ENCODE data around the gene RFLNA.
A peak's percentile ranks its signal among the peaks of the same experiment; 100 is the strongest.

Gene RFLNA

DNA sequence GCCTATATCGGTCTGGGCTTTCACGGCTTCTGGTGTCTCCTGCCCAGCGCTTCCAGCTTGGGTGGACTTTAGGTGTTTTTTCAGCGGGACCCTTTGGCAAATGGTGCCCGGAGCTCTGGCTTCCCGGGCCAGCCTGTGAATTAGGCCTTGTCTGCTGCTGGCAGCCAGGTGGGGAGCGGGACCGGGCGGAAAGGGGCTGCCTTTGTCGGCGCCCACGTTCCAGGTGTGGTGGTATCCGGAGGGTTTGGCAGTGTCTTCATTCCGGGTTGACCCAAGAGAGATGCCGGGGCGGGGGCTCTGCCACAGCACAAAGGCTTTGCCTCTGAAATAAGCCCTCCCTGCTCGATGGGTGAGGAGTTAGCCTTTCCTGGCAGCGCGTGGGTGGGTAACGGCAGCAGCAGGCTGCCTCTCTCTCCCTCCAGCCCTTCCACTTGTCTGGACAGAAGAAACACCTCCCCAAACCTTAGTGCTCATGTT lies 9.5 kb downstream of the RFLNA start:
- DNase-seq: no peak

DNA sequence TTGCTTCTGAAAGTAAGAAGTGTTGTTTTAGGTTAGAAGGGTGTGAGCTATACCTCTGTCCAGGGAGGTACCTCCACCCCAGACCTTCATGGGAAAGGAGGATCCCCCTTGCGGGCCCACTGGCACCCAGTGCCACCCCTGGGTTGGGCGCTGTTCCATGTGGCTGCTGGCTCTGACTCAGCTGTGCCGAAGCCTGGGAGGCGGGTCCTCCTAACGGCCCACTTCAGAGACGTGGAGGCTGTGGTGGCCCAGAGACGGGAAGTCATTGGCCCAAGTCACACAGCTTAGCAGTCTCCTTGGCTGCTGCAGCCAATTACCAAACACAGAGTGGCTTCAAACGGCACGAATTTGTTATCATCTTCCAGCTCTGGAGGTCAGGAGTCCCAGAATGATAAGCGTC lies 10.2 kb downstream of the RFLNA start:
- DNase-seq: no peak

DNA sequence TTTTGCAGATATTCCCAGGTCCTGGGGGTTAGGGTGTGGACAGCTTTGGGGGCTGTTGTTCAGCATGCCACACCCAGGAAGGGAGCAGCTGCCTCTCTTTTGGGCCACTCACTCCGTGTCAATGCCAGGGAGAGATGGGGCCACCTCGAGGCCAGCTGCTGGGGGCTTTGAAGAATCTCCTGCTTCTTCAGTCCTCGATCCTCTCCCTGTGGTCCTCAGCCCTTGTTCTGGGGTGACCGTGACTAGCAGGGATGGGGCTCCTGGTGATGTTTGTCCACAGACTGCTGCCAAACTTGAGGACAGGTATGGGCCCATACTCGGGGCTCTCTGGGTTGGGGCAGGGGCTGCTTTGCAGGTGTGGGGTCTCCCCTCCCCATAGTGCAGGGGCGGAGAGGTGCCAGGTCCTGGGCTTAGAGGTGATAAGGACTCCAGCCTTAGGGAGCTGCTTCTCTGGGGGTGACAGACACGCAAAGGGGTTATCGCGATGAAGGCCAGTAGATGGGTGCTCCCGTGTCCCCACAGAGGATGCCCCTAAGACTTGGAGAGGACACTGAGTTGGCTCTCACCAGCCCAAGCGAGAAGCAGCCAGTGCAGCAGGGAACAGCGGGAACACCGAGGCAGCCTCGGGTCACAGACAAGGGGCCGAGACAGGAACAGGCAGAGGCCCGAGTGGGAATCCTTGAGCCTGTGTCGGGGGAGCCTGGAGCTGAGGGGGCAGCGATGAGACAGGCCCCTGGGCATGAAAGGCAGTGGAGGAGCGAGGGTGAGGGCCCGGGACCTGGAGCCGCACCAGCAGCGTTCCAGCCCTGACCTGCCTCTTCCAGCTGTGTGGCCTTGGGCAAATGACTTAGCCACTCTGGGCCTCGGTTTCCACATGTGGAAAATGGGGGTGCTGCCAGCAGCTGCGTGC lies 11.1 kb downstream of the RFLNA start:
- no peak for DNase-seq

DNA sequence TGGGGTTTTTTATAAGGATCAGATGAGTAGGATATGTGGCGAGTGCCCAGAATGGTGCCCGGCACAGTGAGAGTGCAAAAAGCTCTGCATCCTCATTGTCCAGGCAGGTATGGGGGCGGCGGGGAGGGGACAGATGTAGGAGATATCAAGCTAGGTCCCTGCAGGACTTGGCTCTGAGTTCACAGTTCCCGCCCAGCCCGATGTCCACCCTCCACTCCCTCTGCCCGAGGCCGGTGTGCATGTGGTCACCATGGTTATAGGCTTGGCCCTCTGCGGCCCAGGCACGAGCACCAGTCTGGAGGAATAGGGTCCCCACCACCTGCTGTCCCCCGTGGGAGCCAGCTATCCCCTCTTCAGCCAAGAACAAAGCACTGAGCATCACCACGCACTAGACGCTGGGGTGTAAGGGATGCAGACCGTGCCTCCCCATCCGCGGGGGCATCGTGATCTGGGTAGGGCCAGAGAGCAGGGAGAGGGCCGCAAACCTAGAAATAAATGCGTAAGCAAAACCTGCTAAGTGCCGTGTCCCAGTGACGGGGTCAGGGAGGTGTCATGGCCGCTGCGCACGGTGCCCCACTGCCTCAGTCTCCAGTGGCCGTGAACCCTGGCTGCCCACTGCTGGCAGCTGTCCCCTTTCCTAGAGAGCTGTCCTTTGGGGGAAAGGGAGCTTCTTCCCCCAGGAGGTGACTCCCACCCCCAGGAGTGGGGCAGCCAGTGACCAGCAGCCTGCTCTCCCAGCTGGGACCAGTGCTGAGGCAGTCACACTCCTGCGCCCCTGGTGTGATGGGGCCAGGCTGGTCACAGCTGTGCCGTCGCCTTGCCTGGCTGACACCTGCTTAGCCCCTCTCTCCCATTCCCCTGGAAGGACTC lies 12.0 kb downstream of the RFLNA start:
- no peak for DNase-seq

DNA sequence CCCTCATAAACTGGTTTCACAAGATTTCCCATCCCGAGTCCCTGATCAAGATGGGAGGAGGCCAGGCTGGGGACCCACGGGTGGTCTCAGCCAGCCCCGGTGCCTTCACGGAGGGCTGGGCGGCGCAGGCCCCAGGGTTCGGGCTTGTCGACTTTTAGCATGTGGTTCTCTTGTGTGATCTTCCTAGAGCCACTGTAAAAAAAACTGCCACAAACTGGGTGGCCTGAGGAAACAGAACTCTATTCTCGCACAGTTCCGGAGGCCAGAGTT lies 12.6 kb downstream of the RFLNA start:
- no peak for DNase-seq

DNA sequence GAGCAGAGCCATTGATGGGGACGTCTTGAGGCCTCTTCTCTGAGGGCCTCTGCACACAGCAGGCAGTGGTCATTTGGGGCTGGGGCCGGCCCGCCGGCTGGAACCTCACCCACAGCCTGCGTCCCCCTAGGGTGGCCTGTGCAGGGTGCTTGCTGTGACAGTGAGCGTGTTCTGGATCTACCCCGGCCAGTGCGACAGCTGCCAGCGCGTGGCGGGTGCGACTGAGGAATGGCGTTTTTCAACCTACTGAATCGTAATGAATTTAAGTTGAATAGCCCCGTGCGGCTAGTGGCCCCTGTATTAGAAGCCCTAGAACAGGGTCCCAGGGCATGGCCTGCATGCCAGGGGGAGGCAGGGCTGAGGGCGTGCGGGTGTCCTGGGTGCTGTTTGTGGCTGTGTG lies 13.8 kb downstream of the RFLNA start:
- no peak for DNase-seq

DNA sequence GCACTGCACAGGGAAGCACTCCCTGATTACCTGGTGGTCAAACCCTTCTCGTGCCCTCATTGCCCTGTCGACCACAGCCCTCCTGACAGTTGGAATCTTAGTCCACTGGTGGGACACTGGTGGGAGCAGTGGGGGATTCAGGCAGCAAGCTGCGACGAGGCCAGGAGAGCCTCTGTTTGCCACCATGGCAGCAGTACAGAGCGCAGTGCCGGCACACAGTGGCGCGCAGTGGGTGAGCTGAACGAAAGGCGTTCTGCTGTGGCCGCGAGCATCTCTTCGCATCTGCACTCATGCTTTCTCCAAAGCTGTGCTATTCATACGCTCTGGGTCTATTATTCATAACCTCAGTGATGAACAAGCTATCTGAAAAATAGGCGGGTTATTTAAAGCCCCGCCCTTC lies 14.3 kb downstream of the RFLNA start:
- DNase-seq: no peak

DNA sequence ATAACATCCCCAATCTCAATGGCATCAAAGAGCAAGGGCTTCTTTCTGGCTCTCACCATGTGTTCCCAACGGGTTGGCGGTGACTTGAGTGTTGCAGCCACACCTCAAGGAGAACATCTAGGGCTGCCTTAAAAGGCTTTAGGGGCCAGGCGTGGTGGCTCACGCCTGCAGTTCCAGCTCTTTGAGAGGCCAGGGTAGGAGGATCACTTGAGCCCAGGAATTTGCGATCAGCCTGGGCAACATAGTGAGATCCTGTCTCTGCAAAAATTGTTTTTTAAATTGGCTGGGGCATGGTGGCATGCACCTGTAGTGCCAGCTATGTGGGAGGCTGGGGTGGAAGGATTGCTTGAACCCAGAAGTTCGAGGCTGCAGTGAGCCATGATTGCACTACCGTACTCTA lies 14.9 kb downstream of the RFLNA start:
- DNase-seq: no peak

DNA sequence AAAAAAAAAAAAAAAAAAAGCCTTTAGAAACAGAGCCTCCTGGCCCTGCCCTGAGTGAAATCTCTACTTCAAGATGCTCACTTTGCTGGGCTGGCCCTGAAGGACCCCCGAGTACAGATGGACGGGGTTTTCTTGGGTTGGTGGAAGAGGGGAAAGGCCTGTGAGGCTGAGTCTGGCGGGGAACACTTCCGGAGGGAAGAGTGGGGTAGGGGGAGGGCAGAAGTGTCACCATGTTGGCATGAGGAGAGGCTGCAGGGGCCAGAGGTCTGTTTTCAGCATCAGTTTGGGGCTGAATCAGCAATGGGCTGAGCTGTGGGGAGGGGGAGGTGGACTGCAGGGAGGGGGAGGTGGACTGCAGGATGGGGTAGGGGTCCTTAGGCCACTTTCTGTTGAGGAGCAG lies 15.3 kb downstream of the RFLNA start:
- DNase-seq: no peak

DNA sequence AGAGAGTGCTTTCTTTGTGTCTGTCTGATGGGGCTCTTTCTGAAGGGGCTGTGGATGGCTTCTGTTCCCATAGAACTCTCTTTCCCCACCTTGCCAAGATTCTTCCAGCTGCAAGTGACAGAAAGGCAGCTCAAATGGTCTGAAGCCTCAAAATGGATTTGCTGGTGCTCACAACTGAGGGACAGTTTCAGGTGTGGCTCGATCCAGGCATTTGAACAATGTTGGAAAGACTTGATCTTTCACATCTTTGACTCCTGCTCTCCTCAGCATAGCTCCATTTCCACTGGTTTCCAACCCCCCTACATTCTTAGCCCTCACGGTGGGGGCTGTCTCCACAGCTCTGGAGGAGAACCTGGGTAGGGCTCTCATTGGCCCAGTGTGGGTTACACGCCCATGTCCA lies 15.9 kb downstream of the RFLNA start:
- DNase-seq: no peak

DNA sequence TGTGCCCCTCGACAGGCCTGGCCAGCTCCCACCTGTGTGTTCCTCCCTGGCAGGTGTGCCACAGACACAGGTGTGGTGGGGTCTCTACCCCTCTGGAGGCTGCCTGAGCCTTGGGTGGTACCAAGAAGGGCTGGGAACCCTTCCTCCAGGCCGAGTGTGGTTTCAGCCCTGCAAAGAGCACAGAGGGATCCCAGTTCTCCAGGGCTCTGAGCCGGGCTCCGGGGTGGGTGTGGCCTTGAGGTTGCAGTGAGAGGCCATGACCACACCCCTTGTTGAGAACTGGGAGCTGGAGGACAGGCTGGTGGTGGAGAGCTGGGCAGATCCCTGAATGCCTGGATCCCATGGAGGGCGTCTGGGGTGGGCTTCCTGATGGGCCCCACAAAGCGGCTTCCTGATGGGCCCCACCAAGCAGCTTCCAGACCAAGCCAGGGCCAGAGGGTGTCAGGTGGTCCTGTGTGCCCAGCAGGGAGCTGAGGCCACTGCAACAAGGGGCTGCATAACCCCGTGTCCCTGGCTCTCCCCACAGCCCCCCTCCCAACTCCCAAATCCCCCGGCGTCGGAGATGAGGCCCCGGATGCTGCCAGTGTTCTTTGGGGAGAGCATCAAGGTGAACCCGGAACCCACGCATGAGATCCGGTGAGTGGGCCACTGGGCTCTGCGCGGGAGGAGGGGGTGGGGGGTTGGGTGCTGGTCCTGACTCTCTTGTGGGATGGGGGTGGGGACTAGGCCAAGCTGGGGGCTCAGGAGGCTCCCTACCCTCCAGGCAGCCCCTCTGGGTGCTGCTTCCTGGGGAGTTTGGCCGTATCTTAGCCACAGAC lies 16.6 kb downstream of the RFLNA start:
- no peak for DNase-seq

DNA sequence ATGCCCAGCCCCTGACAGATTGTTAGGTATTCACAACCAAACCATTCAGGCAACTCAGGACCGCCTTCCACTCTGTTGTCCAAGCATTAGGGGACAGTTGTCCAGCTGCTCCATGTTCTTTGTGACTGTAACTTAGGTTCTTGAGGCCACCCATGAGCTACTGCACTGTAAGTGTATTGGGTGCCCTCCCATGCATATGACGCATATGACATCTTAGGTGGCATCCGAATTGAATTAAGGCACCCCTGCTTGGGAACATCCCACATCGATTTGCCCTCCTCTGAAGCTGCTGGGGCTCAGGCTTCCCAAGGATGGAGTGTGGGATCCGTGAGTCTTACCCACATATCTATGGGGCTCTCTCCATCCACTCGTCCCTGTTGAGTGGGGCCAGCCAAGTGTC lies 17.7 kb downstream of the RFLNA start:
- no peak for DNase-seq

DNA sequence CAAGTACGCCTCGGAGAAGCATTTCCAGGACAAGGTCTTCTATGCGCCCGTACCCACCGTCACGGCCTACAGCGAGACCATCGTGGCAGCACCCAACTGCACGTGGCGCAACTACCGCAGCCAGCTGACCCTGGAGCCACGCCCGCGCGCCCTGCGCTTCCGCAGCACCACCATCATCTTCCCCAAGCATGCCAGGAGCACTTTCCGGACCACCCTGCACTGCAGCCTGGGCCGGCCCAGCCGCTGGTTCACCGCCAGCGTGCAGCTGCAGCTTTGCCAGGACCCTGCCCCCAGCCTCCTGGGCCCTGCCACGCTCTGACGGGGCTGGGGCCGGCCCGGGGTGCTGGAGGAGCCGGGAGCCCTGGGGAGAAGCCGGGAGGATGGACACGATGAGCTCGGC lies 19.3 kb downstream of the RFLNA start:
- DNase-seq: no peak

DNA sequence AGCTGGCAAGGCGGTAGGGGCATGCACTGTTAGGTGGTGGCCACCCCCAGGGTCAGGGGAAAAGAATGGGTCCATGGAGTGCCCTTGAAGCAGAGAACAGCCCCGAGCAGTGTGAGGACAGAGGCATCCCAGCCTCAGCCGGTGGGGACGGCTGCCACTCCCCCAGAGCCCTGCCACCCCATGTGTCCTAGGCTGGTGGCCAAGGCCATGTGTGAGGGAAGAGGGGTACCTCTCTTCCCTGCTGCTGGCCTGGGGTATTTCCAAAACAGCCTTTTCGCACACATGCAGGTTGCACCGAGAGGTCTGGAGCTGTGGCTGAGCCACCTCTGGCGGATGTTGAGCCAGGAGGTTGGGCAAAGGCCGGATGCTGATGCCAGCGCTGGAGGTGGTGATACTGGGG lies 19.9 kb downstream of the RFLNA start:
- DNase-seq: no peak

DNA sequence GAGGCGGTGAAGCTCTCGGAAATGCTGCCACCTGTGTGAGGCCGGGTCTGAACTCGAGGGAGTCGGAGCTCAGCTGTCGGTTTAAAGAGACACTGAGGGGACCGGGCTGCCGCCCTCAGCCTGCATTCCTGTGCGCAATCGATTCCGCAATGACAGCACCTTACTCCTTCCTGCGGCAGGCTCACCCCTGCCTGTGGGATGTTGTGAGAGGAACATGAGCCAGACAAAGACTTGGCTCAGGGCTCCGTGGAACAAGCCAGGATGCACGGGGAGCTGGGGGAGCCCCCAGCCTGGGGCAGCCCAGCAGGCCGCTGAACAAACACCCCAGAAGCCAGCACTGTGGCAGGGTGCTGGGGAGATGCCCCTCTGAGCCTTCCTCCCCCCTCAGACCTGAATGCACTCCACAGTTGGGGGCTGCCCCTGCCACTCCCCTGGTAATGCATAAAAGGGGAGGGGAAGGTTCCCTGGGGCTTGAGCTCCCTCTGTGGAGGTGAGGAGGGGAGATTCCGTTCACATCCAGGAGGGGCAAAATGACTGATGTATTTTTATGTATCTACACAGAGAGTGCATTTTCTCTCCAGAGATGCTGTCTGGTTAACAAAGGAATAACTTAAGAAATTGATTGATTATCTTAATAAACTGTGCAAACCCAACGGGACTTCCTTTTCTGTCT lies 20.6 kb downstream of the RFLNA start:
- no peak for DNase-seq

DNA sequence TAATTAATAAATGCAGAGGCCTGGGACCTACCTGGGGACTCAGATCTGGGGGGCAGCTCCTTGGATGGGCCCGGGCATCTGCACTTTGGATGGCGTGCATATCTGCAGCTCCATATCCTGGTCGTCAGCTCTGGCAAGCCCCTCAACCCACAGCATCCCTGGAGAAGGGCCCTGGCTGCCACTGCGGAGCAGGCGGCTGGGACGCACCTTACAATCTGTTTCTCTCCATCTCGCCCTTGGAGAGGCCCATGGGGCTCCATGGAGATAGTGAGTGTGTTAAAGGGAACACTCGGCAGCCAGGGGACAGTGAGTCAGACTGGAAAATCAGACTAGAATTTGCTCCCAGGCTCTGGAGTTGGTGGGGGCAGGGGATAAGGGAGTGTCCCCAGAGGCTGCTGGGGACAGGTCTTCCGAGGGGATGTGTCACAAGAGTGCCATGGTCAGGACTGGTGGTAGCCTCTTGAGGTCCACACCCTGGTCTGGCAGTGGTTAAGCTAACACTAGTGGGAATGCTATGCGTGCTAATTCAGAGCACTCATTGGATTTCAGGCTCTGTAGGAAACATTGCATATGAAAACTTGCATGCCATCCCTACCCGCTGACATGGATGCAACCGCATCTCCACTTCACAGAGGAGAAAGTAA lies 21.5 kb downstream of the RFLNA start:
- no peak for DNase-seq

DNA sequence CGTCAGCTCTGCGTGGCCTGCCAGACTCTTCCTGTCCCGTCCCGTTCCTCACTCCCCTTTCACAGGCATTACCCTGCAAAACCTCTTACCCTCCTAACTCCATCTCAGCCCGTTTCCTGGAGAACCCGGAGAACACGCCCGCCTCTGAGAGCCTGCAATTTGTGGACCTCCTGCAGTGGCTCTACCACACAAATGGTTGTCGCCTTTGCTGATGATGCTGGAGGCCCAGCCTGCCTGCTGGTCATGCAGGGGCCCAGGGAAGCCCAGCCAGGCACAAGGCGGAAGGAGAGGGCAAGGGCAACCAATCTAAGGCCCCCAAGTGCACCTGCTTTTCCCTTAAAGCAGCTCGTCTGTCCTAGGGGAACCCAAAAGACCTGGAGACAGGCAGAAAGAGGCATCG lies 22.5 kb downstream of the RFLNA start:
- DNase-seq: no peak

DNA sequence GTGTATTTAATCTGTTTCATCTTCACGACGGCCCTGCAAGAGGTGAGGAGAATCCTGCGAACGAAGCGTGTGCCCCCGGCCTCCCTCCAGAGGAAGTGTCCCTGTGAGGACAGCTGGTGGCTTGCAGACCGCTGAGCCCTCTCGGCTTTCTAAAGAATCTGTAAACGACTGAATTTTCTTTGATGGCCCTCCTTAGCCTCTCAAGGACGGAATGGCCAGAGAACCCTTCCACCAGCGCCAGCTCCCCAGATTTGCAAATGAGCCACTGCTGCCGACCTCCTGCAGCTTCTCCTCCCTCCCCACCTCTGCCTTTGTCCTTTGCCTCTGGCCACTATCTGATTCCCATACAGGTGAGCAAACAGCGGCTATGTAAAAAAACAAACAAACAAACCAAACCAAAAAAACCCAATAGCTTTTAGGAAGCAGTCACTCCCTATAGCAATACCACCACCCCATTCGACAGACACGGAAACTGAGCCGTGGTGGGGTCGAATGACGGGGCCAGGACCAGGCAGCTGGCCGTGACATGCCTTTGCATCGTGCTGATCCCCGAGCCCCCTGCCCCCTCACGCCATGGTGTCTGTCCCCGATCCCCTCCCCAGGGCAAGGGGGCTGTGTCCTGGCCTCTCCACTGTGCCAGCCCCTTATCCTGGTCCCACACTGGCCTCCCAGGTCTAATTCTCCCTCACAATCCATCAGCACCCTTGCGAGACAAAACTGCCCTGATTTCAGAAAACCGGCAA lies 23.6 kb downstream of the RFLNA start:
- DNase-seq: peak; percentile 40

DNA sequence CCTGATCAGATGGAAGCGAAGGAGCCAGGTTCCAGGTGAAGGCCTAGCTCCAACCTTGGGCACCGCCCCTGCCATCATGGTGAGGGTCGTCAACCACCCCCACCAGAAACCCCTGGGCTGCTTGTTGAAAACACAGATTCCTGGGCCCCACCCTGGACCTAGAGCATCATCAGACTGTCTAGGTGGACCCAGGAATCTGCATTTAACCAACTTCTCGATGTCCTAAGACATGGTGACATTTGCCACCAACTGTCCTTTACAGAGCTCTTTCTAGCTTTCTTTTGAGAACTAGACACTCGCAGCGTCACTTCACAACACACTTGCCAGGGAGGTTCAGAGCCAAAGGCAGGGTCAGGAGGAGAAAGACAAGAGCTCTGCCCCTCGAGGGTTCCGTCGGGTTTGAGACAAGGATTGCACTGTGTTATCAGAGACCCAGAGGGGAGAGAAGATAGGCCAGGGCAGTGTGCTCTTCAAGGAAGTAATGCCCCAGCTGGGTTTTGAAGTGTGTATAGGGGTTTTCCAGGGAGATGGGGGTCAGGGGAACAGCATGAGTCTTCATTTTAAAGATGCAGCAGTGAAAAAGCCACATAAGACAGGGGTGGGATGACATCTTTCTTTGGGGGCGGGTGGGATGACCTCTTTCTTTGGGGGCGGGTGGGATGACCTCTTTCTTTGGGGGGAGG lies 24.6 kb downstream of the RFLNA start:
- no peak for DNase-seq

DNA sequence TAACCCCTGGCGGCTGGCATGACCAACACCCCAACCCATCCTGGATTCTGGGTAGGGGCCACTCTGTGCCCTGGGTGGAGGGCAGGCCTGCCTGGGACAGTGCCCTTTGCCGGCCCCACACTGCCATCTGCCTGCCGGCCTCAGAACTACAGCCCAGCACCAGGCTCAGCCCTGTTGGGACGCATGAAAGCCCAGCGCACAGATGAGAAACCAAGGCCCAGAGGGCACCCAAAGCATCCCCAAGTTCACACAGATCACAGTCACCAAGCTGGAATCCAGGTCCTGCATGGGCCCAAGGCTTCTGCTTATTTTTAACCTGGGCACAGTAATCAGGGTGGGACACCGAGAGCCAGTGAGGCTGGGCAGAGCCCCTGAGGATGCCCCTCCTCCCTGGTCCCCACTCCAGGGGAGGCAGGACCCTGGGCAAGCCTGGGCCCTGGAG lies 26.2 kb downstream of the RFLNA start:
- no peak for DNase-seq

Data from NCI-H774 (cell line).